GM06990 (cell line): ENCODE measurements around the gene ARHGEF10L.

Source experiments
- DNase-seq: peaks from one replicate; pipeline ENCODE4 v3.0.0-alpha.2; 2011; ENCODE audit not compliant: insufficient read length; ENCODE audit errors: extremely low read depth
- H3K27me3 ChIP-seq: replicated peaks from 2 replicates; pipeline ENCODE4 v1.6.0; 2011; ENCODE audit warnings: low read length; ENCODE audit not compliant: control insufficient read depth, insufficient read depth
- H3K36me3 ChIP-seq: 2 replicates; pipeline ENCODE4 v1.5.1; 2011; ENCODE audit warnings: low read length; ENCODE audit not compliant: control insufficient read depth, insufficient read depth
- H3K4me3 ChIP-seq: replicated peaks from 2 replicates; pipeline ENCODE4 v1.5.1; 2011; ENCODE audit warnings: low read depth, mild to moderate bottlenecking, control low read depth, low read length
- TF ChIP-seq, protein P1 (sequence below): IDR thresholded peaks from 2 replicates; pipeline ENCODE4 v1.5.1; 2011; ENCODE audit warnings: low read length, control low read depth, mild to moderate bottlenecking, inconsistent platforms; ENCODE audit not compliant: insufficient read depth, poor library complexity, severe bottlenecking

Gene ARHGEF10L

GRCh38 chr1:17669866-17670451 is 130.5 kb downstream of the ARHGEF10L start:
- Histone ChIP-seq H3K27me3 (no peaks in the 10 kb centered on the region), H3K4me3 (no peak overlapping the region), H3K36me3 (no peaks in the 10 kb centered on the region)
- DNase-seq: no peak
- TF ChIP-seq, protein P1, sequence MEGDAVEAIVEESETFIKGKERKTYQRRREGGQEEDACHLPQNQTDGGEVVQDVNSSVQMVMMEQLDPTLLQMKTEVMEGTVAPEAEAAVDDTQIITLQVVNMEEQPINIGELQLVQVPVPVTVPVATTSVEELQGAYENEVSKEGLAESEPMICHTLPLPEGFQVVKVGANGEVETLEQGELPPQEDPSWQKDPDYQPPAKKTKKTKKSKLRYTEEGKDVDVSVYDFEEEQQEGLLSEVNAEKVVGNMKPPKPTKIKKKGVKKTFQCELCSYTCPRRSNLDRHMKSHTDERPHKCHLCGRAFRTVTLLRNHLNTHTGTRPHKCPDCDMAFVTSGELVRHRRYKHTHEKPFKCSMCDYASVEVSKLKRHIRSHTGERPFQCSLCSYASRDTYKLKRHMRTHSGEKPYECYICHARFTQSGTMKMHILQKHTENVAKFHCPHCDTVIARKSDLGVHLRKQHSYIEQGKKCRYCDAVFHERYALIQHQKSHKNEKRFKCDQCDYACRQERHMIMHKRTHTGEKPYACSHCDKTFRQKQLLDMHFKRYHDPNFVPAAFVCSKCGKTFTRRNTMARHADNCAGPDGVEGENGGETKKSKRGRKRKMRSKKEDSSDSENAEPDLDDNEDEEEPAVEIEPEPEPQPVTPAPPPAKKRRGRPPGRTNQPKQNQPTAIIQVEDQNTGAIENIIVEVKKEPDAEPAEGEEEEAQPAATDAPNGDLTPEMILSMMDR: no peak

- TF ChIP-seq, protein P1: no peak
- no peaks in the 10 kb centered on the region for H3K36me3 ChIP-seq
- no peak for DNase-seq
- no peak overlapping the region for H3K4me3 ChIP-seq
- no peaks in the 10 kb centered on the region for H3K27me3 ChIP-seq
These were observed 131.3 kb downstream of the ARHGEF10L start for GRCh38 chr1:17670587-17671313.

- Histone ChIP-seq H3K36me3 (no peaks in the 10 kb centered on the region), H3K27me3 (no peaks in the 10 kb centered on the region), H3K4me3 (no peak overlapping the region)
- TF ChIP-seq, protein P1: no peak
- DNase-seq: no peak
These were observed 131.8 kb downstream of the ARHGEF10L start for GRCh38 chr1:17671314-17671705.

DNA sequence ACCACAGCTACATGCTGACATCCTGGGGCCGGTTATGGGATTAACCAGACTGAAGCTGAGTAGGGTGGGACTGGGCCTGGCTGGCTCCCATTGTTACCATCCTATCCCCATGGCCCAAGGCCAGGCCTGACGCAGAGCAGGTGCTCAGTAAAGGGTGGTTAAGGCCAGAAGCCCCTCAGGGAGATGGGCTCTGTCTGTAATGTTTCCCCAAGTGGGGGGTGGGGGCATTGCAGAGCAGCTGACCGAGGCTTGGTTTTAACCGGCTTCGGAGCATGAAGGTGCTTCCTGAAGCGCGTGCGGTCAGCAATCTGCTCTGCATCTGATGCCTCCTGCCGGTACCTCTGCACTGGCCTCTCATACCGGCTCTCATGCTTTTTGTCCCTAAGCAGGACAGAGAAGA is 132.2 kb downstream of the ARHGEF10L start:
- no peak for DNase-seq
- no peaks in the 10 kb centered on the region for H3K27me3 ChIP-seq
- no peak overlapping the region for H3K4me3 ChIP-seq
- TF ChIP-seq, protein P1: no peak
- H3K36me3 ChIP-seq: no peaks in the 10 kb centered on the region

- TF ChIP-seq, protein P1: no peak
- DNase-seq: no peak
- no peak overlapping the region for H3K4me3 ChIP-seq
- no peaks in the 10 kb centered on the region for H3K27me3 ChIP-seq
- no peaks in the 10 kb centered on the region for H3K36me3 ChIP-seq
These were observed 132.7 kb downstream of the ARHGEF10L start for GRCh38 chr1:17672226-17672625.
